CD14-positive monocyte (primary cell): Measurements from ENCODE around the gene LRRC74A. TPM values are rescaled to one million over a fixed set of nuclear protein-coding genes. Genes with fewer than 3 reads are reported as not detected.

Source experiments
- DNase-seq, 3 donors: peaks; one replicate each; pipeline ENCODE4 v3.0.0-alpha.2; 2011 to 2022
- H2AFZ ChIP-seq: 2 replicates; pipeline ENCODE4 v1.6.0; 2012; ENCODE audit warnings: mild to moderate bottlenecking, low read depth, low read length, inconsistent platforms; ENCODE audit not compliant: insufficient read depth, poor library complexity, severe bottlenecking
- H3K27ac ChIP-seq, 2 donors: 1 replicate in 1 of 2; 2 replicates in 1 of 2; pipeline ENCODE4 v1.5.1; 2012 to 2013; ENCODE audit warnings: low read length in 2 of 2, control low read depth in 1 of 2, inconsistent platforms in 1 of 2, low read depth in 1 of 2, mild to moderate bottlenecking in 1 of 2
- H3K27me3 ChIP-seq, 2 donors: one replicate each; pipeline versions ENCODE4 v1.6.0 to v1.6.1; 2011 to 2013; ENCODE audit warnings: low read length in 2 of 2; ENCODE audit not compliant: control insufficient read depth in 2 of 2, insufficient read depth in 2 of 2
- H3K36me3 ChIP-seq, 2 donors: replicated peaks in 1 of 2; 1 replicate in 1 of 2; 2 replicates in 1 of 2; pipeline versions ENCODE4 v1.5.1 to v1.6.1; 2012 to 2013; ENCODE audit warnings: low read length in 2 of 2, control low read depth in 1 of 2, inconsistent platforms in 1 of 2, mild to moderate bottlenecking in 1 of 2; ENCODE audit not compliant: insufficient read depth in 2 of 2, control insufficient read depth in 1 of 2
- H3K4me1 ChIP-seq, 2 donors: 1 replicate in 1 of 2; 2 replicates in 1 of 2; pipeline versions ENCODE4 v1.5.1 to v1.6.1; 2012 to 2013; ENCODE audit warnings: low read length in 2 of 2, control low read depth in 1 of 2, inconsistent platforms in 1 of 2, mild to moderate bottlenecking in 1 of 2, moderate library complexity in 1 of 2; ENCODE audit not compliant: insufficient read depth in 2 of 2, control insufficient read depth in 1 of 2
- H3K4me2 ChIP-seq: replicated peaks from 2 replicates; pipeline ENCODE3; 2012; ENCODE audit warnings: low read length, moderate library complexity, mild to moderate bottlenecking; ENCODE audit not compliant: poor library complexity, severe bottlenecking; ENCODE audit errors: extremely low read depth
- H3K4me3 ChIP-seq, 3 experiments: fragments of 200-600 bp in 1 of 3; sonication (generic) in 1 of 3; replicated peaks in 1 of 3; 1 replicate in 2 of 3; 2 replicates in 1 of 3; pipeline ENCODE4 v1.5.1; 2011 to 2013; ENCODE audit warnings: low read length in 3 of 3, mild to moderate bottlenecking in 3 of 3, control low read depth in 2 of 3, low read depth in 2 of 3, inconsistent platforms in 1 of 3, moderate library complexity in 1 of 3
- H3K79me2 ChIP-seq: 2 replicates; pipeline ENCODE4 v1.6.0; 2012; ENCODE audit warnings: mild to moderate bottlenecking, control low read depth, inconsistent platforms, low read length, moderate library complexity; ENCODE audit not compliant: insufficient read depth
- H3K9ac ChIP-seq: 2 replicates; pipeline ENCODE4 v1.6.0; 2017; ENCODE audit warnings: low read length, mild to moderate bottlenecking; ENCODE audit not compliant: insufficient read depth, poor library complexity, severe bottlenecking
- H3K9me3 ChIP-seq, 2 donors: replicated peaks in 1 of 2; 1 replicate in 1 of 2; 2 replicates in 1 of 2; pipeline versions ENCODE4 v1.5.1 to v1.6.1; 2012 to 2013; ENCODE audit warnings: low read length in 2 of 2, control low read depth in 1 of 2; ENCODE audit not compliant: control insufficient read depth in 1 of 2, insufficient read depth in 1 of 2
- H4K20me1 ChIP-seq: 2 replicates; pipeline ENCODE4 v1.6.0; 2012; ENCODE audit warnings: mild to moderate bottlenecking, low read length, control low read depth, moderate library complexity; ENCODE audit not compliant: insufficient read depth
- H3K27ac Mint-ChIP-seq, 7 donors: one replicate each; pipeline ENCODE4 v1.8.0; 2020; ENCODE audit warnings: mild to moderate bottlenecking in 7 of 7, mixed read lengths in 7 of 7, moderate library complexity in 6 of 7, inconsistent platforms in 2 of 7
- H3K27me3 Mint-ChIP-seq, 3 donors: one replicate each; pipeline ENCODE4 v1.8.0; 2021 to 2022; ENCODE audit warnings: low read depth in 3 of 3, mild to moderate bottlenecking in 3 of 3, mixed read lengths in 3 of 3, moderate library complexity in 3 of 3, inconsistent platforms in 1 of 3
- H3K36me3 Mint-ChIP-seq, 2 donors: one replicate each; pipeline ENCODE4 v1.8.0; 2020; ENCODE audit warnings: mixed read lengths in 2 of 2, inconsistent platforms in 1 of 2, mild to moderate bottlenecking in 1 of 2
- H3K4me1 Mint-ChIP-seq: one replicate; pipeline ENCODE4 v1.8.0; 2020; ENCODE audit warnings: mild to moderate bottlenecking, mixed read lengths
- H3K4me3 Mint-ChIP-seq, 2 donors: one replicate each; pipeline ENCODE4 v1.8.0; 2020; ENCODE audit warnings: mild to moderate bottlenecking in 2 of 2, mixed read lengths in 2 of 2, moderate library complexity in 1 of 2
- H3K9me3 Mint-ChIP-seq, 7 donors: one replicate each; pipeline ENCODE4 v1.8.0; 2020 to 2022; ENCODE audit warnings: mixed read lengths in 7 of 7, mild to moderate bottlenecking in 6 of 7, moderate library complexity in 6 of 7, inconsistent platforms in 2 of 7
- CTCF ChIP-seq: fragments of 200-600 bp; IDR thresholded peaks from one replicate; pipeline ENCODE4 v1.8.0; 2022; ENCODE audit warnings: antibody characterized with exemption, mild to moderate bottlenecking
- whole genome bisulfite sequencing: methylation state at CpG from one replicate; pipeline ENCODE4 v1.1.5; 2013; ENCODE audit warnings: missing lambda C conversion rate; ENCODE audit not compliant: insufficient coverage; 5-methylcytosine and 5-hydroxymethylcytosine counted together
- intact Hi-C, 2 donors: fragments of 100-400 bp; cut with micrococcal nuclease; formaldehyde crosslinking; loops; one replicate each; pipeline versions ENCODE4 v1.15.0 to v1.15.1; 2023
- polyA plus RNA-seq, 3 donors: library from polyadenylated mRNA; depleted of rRNA in 1 of 3; unstranded in 2 of 3; stranded (reverse) in 1 of 3; fragments of 300-500 nt in 2 of 3; fragments of >200 nt in 1 of 3; fragmentation: Illumina TruSeq in 2 of 3; gene quantifications; 1 replicate in 2 of 3; 2 replicates in 1 of 3; pipeline ENCODE4 v1.2.3, GENCODE V29; 2012 to 2021

LRRC74A gene
- polyA plus RNA-seq, 3 donors, result 0.24 TPM; not detected in 2

- H3K36me3 Mint-ChIP-seq, result peaks cover 38 to 41% of the 10 kb centered on the region in 2 donors
- Histone ChIP-seq H3K9ac (no peak overlapping the region), H3K4me2 (peak overlapping the region; percentile 83), H3K4me1 (peaks cover 25 to 28% of the 10 kb centered on the region in 2 donors), H3K27me3 (no peaks in the 10 kb centered on the region), H3K9me3 (no peaks in the 10 kb centered on the region), H3K27ac (peak overlapping the region in 1 of 2 donors; percentile 30), H4K20me1 (no peaks in the 10 kb centered on the region), H2AFZ (peak overlapping the region; percentile 76), H3K4me3 (peak overlapping the region in 1 of 3 experiments; percentile 81), H3K36me3 (peaks cover 29 to 42% of the 10 kb centered on the region in 2 donors), H3K79me2 (no peaks in the 10 kb centered on the region)
- H3K4me3 Mint-ChIP-seq, result peak overlapping the region in 1 of 2 donors; percentile 90
- H3K9me3 Mint-ChIP-seq, result no peaks in the 10 kb centered on the region
- DNase-seq, result no peak
- peak overlapping the region in 2 of 7 donors; percentile 44 to 81 for H3K27ac Mint-ChIP-seq
- intact Hi-C loops, result loop anchor here in 1 of 2 donors (10.0 kb wide), 1 partner anchor 54 kb away; no protein-coding TSS in a partner anchor
- no CpG with 5 or more reads among the region's 3 CpGs for WGBS
- peaks cover 21% of the 10 kb centered on the region for H3K4me1 Mint-ChIP-seq
- TF ChIP-seq CTCF, result no peak
- H3K27me3 Mint-ChIP-seq, result peaks cover 0 to 4% (median 3%) of the 10 kb centered on the region in 3 donors
These were observed 15.7 kb upstream of the LRRC74A start for GRCh38 chr14:76810525-76810924.

- H3K4me1 Mint-ChIP-seq, result peaks cover 21% of the 10 kb centered on the region
- 3% methylated on average over 5 of the region's 9 CpGs for WGBS
These were observed 15.2 kb upstream of the LRRC74A start for GRCh38 chr14:76810953-76811400.

More at GRCh38 chr14:76810953-76811400, 15.2 kb upstream of the LRRC74A start:
- Histone ChIP-seq H3K27me3 (no peaks in the 10 kb centered on the region), H3K9ac (no peak overlapping the region), H3K4me1 (peaks cover 25 to 28% of the 10 kb centered on the region in 2 donors), H4K20me1 (no peaks in the 10 kb centered on the region), H3K27ac (peak overlapping the region in 1 of 2 donors; percentile 30), H2AFZ (peak overlapping the region; percentile 76), H3K9me3 (no peaks in the 10 kb centered on the region), H3K36me3 (peaks cover 28 to 37% of the 10 kb centered on the region in 2 donors), H3K4me3 (peak overlapping the region in 2 of 3 experiments; percentile 36 to 81), H3K4me2 (peak overlapping the region; percentile 83), H3K79me2 (no peaks in the 10 kb centered on the region)
- H3K4me3 Mint-ChIP-seq, result peak overlapping the region; percentile 67 to 90
- peak; percentile 29 for TF ChIP-seq CTCF
- H3K27ac Mint-ChIP-seq, result peak overlapping the region in 6 of 7 donors; percentile 44 to 81 (median 72)
- intact Hi-C loops, result loop anchor here in 1 of 2 donors (10.0 kb wide), 1 partner anchor 54 kb away; no protein-coding TSS in a partner anchor
- H3K27me3 Mint-ChIP-seq, result peaks cover 0 to 4% (median 3%) of the 10 kb centered on the region in 3 donors
- H3K36me3 Mint-ChIP-seq, result peaks cover 37 to 39% of the 10 kb centered on the region in 2 donors
- peak; percentile 70 to 74 (median 71) for DNase-seq
- H3K9me3 Mint-ChIP-seq, result no peaks in the 10 kb centered on the region
